ENCODE results near the gene DGKI.

DNA sequence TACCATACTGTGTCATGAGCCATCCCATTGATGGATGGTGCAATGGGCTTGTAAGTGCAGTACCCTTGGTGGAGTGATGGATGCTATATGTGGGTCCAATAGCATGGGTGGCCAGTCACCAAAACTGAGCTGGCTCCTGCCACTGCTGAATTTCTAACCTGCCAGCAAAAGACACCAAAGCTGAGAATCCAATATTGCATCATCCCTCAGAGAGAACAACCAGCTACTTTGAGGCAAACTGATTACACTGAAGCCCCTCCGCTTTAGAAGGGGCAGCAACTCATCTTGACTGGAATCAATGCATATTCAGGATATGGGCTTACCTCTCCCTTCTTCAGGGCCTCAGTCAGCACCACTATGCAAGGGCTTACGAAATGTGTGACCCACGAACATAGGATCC, 211.6 kb downstream of the DGKI start:
- TF ChIP-seq, protein P1, sequence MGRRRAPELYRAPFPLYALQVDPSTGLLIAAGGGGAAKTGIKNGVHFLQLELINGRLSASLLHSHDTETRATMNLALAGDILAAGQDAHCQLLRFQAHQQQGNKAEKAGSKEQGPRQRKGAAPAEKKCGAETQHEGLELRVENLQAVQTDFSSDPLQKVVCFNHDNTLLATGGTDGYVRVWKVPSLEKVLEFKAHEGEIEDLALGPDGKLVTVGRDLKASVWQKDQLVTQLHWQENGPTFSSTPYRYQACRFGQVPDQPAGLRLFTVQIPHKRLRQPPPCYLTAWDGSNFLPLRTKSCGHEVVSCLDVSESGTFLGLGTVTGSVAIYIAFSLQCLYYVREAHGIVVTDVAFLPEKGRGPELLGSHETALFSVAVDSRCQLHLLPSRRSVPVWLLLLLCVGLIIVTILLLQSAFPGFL (CRISPR knock-in tag; IDR thresholded peaks at IDR 0.05; ENCODE audit: borderline replicate concordance), result no peak
- TF ChIP-seq, protein P2, sequence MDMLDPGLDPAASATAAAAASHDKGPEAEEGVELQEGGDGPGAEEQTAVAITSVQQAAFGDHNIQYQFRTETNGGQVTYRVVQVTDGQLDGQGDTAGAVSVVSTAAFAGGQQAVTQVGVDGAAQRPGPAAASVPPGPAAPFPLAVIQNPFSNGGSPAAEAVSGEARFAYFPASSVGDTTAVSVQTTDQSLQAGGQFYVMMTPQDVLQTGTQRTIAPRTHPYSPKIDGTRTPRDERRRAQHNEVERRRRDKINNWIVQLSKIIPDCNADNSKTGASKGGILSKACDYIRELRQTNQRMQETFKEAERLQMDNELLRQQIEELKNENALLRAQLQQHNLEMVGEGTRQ (CRISPR knock-in tag; IDR thresholded peaks at IDR 0.05), result no peak
- TF ChIP-seq, protein P3, sequence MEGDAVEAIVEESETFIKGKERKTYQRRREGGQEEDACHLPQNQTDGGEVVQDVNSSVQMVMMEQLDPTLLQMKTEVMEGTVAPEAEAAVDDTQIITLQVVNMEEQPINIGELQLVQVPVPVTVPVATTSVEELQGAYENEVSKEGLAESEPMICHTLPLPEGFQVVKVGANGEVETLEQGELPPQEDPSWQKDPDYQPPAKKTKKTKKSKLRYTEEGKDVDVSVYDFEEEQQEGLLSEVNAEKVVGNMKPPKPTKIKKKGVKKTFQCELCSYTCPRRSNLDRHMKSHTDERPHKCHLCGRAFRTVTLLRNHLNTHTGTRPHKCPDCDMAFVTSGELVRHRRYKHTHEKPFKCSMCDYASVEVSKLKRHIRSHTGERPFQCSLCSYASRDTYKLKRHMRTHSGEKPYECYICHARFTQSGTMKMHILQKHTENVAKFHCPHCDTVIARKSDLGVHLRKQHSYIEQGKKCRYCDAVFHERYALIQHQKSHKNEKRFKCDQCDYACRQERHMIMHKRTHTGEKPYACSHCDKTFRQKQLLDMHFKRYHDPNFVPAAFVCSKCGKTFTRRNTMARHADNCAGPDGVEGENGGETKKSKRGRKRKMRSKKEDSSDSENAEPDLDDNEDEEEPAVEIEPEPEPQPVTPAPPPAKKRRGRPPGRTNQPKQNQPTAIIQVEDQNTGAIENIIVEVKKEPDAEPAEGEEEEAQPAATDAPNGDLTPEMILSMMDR (IDR thresholded peaks at IDR 0.05), result no peak
